Measurements from ENCODE around the gene OTUD5.

OTUD5 gene

DNA sequence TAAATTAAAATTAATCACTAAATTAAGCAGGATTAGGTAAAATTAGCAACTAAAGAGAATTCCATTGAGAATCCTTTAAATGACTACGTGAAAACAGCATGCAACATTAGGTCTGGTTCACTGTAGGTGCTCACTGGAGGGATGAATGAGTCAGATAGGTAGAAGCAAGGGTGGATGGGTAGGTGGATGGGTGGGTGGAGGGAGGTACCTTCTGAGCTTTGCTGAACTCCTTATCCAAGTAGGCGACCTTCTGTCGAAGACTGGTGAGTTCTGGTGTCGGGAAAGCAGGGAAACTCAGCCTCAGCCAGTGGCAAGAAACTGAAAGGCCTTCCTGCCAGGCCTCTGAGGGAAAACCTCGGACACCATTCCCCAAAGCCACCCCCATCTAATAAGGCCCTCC, 41.6 kb upstream of the OTUD5 start:
- Histone ChIP-seq H3K27me3 (ENCODE audit: insufficient read depth, low read depth, severe bottlenecking) (peaks cover 4% of the 10 kb centered on the region), H3K36me3 (peaks cover 18% of the 10 kb centered on the region)

DNA sequence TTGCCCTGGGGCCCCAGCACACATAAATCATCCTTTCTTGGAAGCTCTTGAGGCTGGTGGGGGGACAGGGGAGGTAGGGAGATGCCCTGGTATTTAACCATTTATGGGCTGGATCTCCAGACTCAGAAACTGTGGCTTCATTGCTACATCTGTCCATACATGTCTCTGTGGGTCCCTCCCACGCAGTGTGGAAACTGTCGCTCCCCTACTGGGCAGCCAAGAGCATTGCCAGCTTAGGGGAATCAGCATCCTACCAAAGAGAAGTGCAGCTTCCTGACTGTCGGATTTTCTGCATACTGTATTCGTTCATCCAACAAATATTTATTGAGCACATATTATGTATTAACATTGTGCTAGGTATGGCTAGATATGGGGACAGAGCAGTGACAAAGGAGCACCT, 41.0 kb upstream of the OTUD5 start:
- H3K27me3 ChIP-seq (ENCODE audit: insufficient read depth, low read depth, severe bottlenecking): no peaks in the 10 kb centered on the region
- no peak overlapping the region for H3K4me3 ChIP-seq (ENCODE audit: low read depth, low read length)
- no peak overlapping the region for H3K27ac ChIP-seq
- H3K36me3 ChIP-seq: peaks cover 19% of the 10 kb centered on the region
- TF ChIP-seq, protein P1, sequence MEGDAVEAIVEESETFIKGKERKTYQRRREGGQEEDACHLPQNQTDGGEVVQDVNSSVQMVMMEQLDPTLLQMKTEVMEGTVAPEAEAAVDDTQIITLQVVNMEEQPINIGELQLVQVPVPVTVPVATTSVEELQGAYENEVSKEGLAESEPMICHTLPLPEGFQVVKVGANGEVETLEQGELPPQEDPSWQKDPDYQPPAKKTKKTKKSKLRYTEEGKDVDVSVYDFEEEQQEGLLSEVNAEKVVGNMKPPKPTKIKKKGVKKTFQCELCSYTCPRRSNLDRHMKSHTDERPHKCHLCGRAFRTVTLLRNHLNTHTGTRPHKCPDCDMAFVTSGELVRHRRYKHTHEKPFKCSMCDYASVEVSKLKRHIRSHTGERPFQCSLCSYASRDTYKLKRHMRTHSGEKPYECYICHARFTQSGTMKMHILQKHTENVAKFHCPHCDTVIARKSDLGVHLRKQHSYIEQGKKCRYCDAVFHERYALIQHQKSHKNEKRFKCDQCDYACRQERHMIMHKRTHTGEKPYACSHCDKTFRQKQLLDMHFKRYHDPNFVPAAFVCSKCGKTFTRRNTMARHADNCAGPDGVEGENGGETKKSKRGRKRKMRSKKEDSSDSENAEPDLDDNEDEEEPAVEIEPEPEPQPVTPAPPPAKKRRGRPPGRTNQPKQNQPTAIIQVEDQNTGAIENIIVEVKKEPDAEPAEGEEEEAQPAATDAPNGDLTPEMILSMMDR (IDR thresholded peaks at IDR 0.05; ENCODE audit: low read depth, low read length): peak; percentile 36; the same call in 1 of the 2 replicates
- DNase-seq: peak; percentile 20
- no peaks in the 10 kb centered on the region for H3K9me3 ChIP-seq (ENCODE audit: severe bottlenecking)

More for the DNA sequence above, 41.6 kb upstream of the OTUD5 start:
- Histone ChIP-seq H3K4me3 (ENCODE audit: low read depth, low read length) (no peak overlapping the region), H3K27ac (no peak overlapping the region), H3K9me3 (ENCODE audit: severe bottlenecking) (no peaks in the 10 kb centered on the region)
- no peak for DNase-seq
- TF ChIP-seq, protein P1 (IDR thresholded peaks at IDR 0.05; ENCODE audit: low read depth, low read length): no peak

- Histone ChIP-seq H3K9me3 (ENCODE audit: severe bottlenecking) (no peaks in the 10 kb centered on the region), H3K4me3 (ENCODE audit: low read depth, low read length) (no peak overlapping the region), H3K27me3 (ENCODE audit: insufficient read depth, low read depth, severe bottlenecking) (no peaks in the 10 kb centered on the region), H3K27ac (peak overlapping the region; percentile 63), H3K36me3 (peaks cover 22% of the 10 kb centered on the region)
- no peak for DNase-seq
- TF ChIP-seq, protein P1 (IDR thresholded peaks at IDR 0.05; ENCODE audit: low read depth, low read length): no peak
Observed at GRCh38 chrX:48997865-48998264, 40.5 kb upstream of the OTUD5 start.

GRCh38 chrX:48997455-48997854, 40.0 kb upstream of the OTUD5 start:
- peaks cover 22% of the 10 kb centered on the region for H3K36me3 ChIP-seq
- no peaks in the 10 kb centered on the region for H3K27me3 ChIP-seq (ENCODE audit: insufficient read depth, low read depth, severe bottlenecking)
- TF ChIP-seq, protein P1 (IDR thresholded peaks at IDR 0.05; ENCODE audit: low read depth, low read length): no peak
- peak overlapping the region; percentile 63 for H3K27ac ChIP-seq
- H3K9me3 ChIP-seq (ENCODE audit: severe bottlenecking): no peaks in the 10 kb centered on the region
- DNase-seq: no peak
- H3K4me3 ChIP-seq (ENCODE audit: low read depth, low read length): no peak overlapping the region

DNA sequence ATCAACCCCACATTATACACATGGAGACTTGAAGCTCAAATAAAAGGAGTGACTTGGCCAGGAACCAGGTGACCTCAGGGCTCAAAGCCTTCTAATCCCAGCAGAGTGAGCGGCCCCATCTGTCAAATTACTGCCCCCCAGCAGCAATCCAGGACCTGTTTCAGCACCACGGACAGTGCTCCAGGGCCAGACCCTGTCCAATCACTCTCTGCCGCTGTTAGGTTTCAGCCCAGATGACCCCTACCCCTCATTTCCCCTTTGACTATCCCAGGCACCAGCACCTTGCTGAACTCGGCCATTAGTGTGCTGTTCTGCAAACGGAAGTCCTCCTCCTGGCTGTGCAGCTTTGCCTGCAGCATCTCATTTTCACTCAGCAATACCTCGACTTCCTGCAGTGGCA, 39.6 kb upstream of the OTUD5 start:
- no peaks in the 10 kb centered on the region for H3K9me3 ChIP-seq (ENCODE audit: severe bottlenecking)
- H3K27me3 ChIP-seq (ENCODE audit: insufficient read depth, low read depth, severe bottlenecking): no peaks in the 10 kb centered on the region
- H3K4me3 ChIP-seq (ENCODE audit: low read depth, low read length): no peak overlapping the region
- H3K36me3 ChIP-seq: peaks cover 22% of the 10 kb centered on the region
- peak; percentile 49 for DNase-seq
- peak overlapping the region; percentile 63 for H3K27ac ChIP-seq
- TF ChIP-seq, protein P1 (IDR thresholded peaks at IDR 0.05; ENCODE audit: low read depth, low read length): no peak

- H3K9me3 ChIP-seq (ENCODE audit: severe bottlenecking): no peaks in the 10 kb centered on the region
- TF ChIP-seq, protein P1 (IDR thresholded peaks at IDR 0.05; ENCODE audit: low read depth, low read length): no peak
- peak overlapping the region; percentile 66 for H3K27ac ChIP-seq
- DNase-seq: peak; percentile 68
- no peaks in the 10 kb centered on the region for H3K27me3 ChIP-seq (ENCODE audit: insufficient read depth, low read depth, severe bottlenecking)
- no peak overlapping the region for H3K4me3 ChIP-seq (ENCODE audit: low read depth, low read length)
- H3K36me3 ChIP-seq: peaks cover 27% of the 10 kb centered on the region
Observed at GRCh38 chrX:48992341-48992740, 34.9 kb upstream of the OTUD5 start.

Measured in WERI-Rb-1 (cell line).